Smooth muscle cell (in vitro differentiated cells): ENCODE measurements around the gene ABCB4. TPM values are rescaled to one million over a fixed set of nuclear protein-coding genes. Genes with fewer than 3 reads are reported as not detected.

Experiments used
- DNase-seq: peaks from one replicate; lab custom pipeline; 2025; ENCODE audit not compliant: unreplicated experiment; lab: John Stamatoyannopoulos, UW
- H2AFZ ChIP-seq: fragments of 200-600 bp; sonication (generic); 2 replicates; pipeline ENCODE4 v1.6.0; 2016; ENCODE audit warnings: antibody characterized with exemption, low read depth, mild to moderate bottlenecking
- H3F3A ChIP-seq: fragments of 200-600 bp; sonication (generic); 2 replicates; pipeline ENCODE4 v1.6.0; 2017; ENCODE audit warnings: antibody characterized with exemption, low read depth
- H3K27ac ChIP-seq: fragments of 200-600 bp; sonication (generic); 2 replicates; pipeline ENCODE4 v1.5.1; 2016; ENCODE audit warnings: low read depth, mild to moderate bottlenecking
- H3K27me3 ChIP-seq: fragments of 200-600 bp; sonication (generic); 2 replicates; pipeline ENCODE4 v1.6.1; 2016; ENCODE audit warnings: low read depth, mild to moderate bottlenecking
- H3K36me3 ChIP-seq: fragments of 200-600 bp; sonication (generic); 2 replicates; pipeline ENCODE4 v1.5.1; 2016; ENCODE audit warnings: low read depth
- H3K4me1 ChIP-seq: fragments of 200-600 bp; sonication (generic); 2 replicates; pipeline ENCODE4 v1.5.1; 2016; ENCODE audit warnings: low read depth
- H3K4me2 ChIP-seq: fragments of 200-600 bp; sonication (generic); 2 replicates; pipeline ENCODE4 v1.6.0; 2016; ENCODE audit warnings: mild to moderate bottlenecking
- H3K4me3 ChIP-seq: fragments of 200-600 bp; sonication (generic); 2 replicates; pipeline ENCODE4 v1.5.1; 2016; ENCODE audit warnings: mild to moderate bottlenecking
- H3K79me2 ChIP-seq: fragments of 200-600 bp; sonication (generic); 2 replicates; pipeline ENCODE4 v1.6.0; 2016; ENCODE audit warnings: low read depth, mild to moderate bottlenecking
- H3K9ac ChIP-seq: fragments of 200-600 bp; sonication (generic); 2 replicates; pipeline ENCODE4 v1.6.0; 2016; ENCODE audit warnings: low read depth
- H3K9me3 ChIP-seq: fragments of 200-600 bp; sonication (generic); replicated peaks from 2 replicates; pipeline ENCODE4 v1.5.1; 2016; ENCODE audit warnings: low read depth
- H4K20me1 ChIP-seq: fragments of 200-600 bp; sonication (generic); 2 replicates; pipeline ENCODE4 v1.6.0; 2016; ENCODE audit warnings: low read depth
- WGBS: methylation state at CpG from one replicate; pipeline ENCODE4 v1.1.7; 2016; ENCODE audit warnings: low lambda C conversion rate; 5-methylcytosine and 5-hydroxymethylcytosine counted together
- polyA plus RNA-seq: library from polyadenylated mRNA; unstranded; fragments of >200 nt; fragmentation: Nextera tagmentation; extraction: Ambion mirVana; gene quantifications from 2 replicates; pipeline ENCODE4 v1.2.1, GENCODE V29; 2016
- total RNA-seq: library from RNA; depleted of rRNA; stranded (reverse); fragments of >200 nt; gene quantifications from 2 replicates; pipeline ENCODE4 v1.2.3, GENCODE V29; 2014
- TF ChIP-seq, protein P1 (sequence below): fragments of 200-600 bp; sonication (generic); IDR thresholded peaks from 2 replicates; pipeline ENCODE4 v1.5.1; 2017; ENCODE audit warnings: borderline replicate concordance, mild to moderate bottlenecking, antibody characterized with exemption; ENCODE audit not compliant: insufficient read depth, poor library complexity, severe bottlenecking

Gene ABCB4
- total and polyA plus RNA-seq, 2 experiments from 2014 or later, result 0.40 to 1.1 TPM

DNA sequence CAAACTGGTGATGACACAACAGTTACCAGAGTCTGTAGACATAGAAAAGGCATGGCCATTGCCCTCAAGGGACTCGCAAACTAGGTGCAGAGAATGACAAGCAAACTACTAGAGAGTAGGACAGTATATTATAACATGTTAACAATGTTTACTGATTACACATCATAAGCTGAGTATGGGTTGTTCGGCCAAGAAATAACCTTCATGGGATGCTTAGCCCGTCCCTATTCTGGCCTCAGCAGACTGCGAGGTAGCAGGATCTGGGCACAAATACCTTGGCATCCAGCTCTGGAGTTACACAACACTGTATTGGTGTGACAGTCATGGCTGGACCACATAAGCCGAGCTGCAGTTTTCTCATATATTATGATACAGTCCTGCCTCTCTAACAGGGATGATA lies 51.4 kb downstream of the ABCB4 start:
- H3K4me3 ChIP-seq, result no peak overlapping the region
- no peaks in the 10 kb centered on the region for H3K36me3 ChIP-seq
- no peak overlapping the region for H3K4me2 ChIP-seq
- WGBS, result 93% methylated on average over 5 of the region's 5 CpGs
- H3K9ac ChIP-seq, result no peak overlapping the region
- H3K79me2 ChIP-seq, result no peaks in the 10 kb centered on the region
- no peak overlapping the region for H2AFZ ChIP-seq
- H3K9me3 ChIP-seq, result no peaks in the 10 kb centered on the region
- no peak for DNase-seq
- peaks cover 6% of the 10 kb centered on the region for H3K4me1 ChIP-seq
- H3F3A ChIP-seq, result no peaks in the 10 kb centered on the region
- TF ChIP-seq, protein P1, sequence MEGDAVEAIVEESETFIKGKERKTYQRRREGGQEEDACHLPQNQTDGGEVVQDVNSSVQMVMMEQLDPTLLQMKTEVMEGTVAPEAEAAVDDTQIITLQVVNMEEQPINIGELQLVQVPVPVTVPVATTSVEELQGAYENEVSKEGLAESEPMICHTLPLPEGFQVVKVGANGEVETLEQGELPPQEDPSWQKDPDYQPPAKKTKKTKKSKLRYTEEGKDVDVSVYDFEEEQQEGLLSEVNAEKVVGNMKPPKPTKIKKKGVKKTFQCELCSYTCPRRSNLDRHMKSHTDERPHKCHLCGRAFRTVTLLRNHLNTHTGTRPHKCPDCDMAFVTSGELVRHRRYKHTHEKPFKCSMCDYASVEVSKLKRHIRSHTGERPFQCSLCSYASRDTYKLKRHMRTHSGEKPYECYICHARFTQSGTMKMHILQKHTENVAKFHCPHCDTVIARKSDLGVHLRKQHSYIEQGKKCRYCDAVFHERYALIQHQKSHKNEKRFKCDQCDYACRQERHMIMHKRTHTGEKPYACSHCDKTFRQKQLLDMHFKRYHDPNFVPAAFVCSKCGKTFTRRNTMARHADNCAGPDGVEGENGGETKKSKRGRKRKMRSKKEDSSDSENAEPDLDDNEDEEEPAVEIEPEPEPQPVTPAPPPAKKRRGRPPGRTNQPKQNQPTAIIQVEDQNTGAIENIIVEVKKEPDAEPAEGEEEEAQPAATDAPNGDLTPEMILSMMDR, result no peak
- no peaks in the 10 kb centered on the region for H3K27me3 ChIP-seq
- no peaks in the 10 kb centered on the region for H4K20me1 ChIP-seq
- no peak overlapping the region for H3K27ac ChIP-seq

DNA sequence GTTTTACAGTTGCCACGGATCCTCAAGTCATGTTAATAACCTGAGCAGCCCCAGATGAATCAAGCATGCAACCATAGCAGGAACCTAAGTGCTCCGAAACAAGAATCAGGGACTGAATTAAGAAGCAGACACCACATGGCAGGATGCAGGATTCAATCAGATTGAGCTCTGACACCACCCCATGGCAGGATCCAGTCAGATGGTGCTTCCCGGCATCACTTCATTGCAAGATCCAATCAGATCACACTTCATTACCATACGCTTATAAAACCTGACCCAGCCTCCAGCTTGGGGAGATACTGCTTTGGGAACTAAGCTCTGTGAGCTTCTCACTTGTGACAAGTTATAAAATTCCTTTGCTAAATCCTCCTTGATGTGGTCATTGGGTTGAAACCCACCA lies 55.3 kb downstream of the ABCB4 start:
- Histone ChIP-seq H3K4me3 (no peak overlapping the region), H3F3A (no peaks in the 10 kb centered on the region), H3K79me2 (no peaks in the 10 kb centered on the region), H3K9ac (no peak overlapping the region), H3K9me3 (no peaks in the 10 kb centered on the region), H4K20me1 (no peaks in the 10 kb centered on the region), H3K27me3 (no peaks in the 10 kb centered on the region), H3K4me1 (peaks cover 8% of the 10 kb centered on the region), H3K36me3 (no peaks in the 10 kb centered on the region), H3K4me2 (no peak overlapping the region), H3K27ac (no peak overlapping the region), H2AFZ (no peak overlapping the region)
- TF ChIP-seq, protein P1, result no peak
- no peak for DNase-seq
- WGBS, result 88% methylated on average over 4 of the region's 4 CpGs

DNA sequence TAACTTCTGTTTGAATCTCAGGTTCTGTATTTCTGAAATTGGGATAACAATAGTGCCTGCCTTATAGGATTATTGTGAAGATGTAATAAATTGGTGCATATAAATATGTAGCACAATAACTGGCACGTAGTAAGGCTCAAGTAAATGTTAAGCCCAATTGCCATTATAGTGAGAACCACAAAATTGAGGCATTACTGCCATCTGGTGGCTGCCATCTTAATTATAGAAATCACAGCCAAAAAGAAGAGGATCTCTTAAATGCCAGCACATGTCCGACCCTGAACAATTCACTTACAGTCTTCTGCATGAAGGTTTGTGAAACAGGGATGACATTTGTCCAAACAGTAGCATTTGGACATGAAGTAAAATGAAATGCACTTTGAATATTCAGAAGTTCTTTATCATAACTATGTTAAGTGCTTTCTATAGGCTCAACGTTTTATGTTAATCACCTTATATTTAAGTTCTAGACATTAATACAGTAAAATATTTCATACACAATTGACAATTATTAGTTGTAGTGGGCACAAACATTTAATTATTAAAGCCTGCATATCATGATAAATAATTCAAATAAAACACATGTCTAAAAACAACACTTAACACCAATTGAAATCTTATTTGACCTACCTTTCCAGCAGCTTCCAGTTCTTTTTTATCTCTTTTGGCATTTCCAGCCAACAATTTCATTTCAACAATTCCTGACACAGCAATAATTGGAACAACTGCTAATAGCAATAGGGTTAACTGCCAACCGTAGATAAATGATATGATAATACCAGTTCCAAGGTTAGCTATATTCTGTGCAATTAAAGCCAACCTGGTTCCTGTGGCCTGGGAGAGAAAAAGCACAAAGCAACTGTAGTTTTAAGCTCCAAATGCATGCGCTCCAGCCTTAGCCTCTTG lies 58.5 kb downstream of the ABCB4 start:
- TF ChIP-seq, protein P1, result peak; percentile 75
- Histone ChIP-seq H3K4me2 (no peak overlapping the region), H3F3A (peaks cover 17% of the 10 kb centered on the region), H3K79me2 (no peaks in the 10 kb centered on the region), H3K27ac (no peak overlapping the region), H3K36me3 (no peaks in the 10 kb centered on the region), H3K27me3 (no peaks in the 10 kb centered on the region), H4K20me1 (no peaks in the 10 kb centered on the region), H3K9ac (no peak overlapping the region), H3K9me3 (no peaks in the 10 kb centered on the region), H3K4me1 (peaks cover 24% of the 10 kb centered on the region), H2AFZ (no peak overlapping the region), H3K4me3 (no peak overlapping the region)
- DNase-seq, result no peak
- WGBS, result 61% methylated on average over 5 of the region's 5 CpGs
